ENCODE measurements around the gene TRIML2. TPM values are rescaled to one million over a fixed set of nuclear protein-coding genes. Genes with fewer than 3 reads are reported as not detected.
"Not testable (repeated sequence)": the region's sequence is repeated elsewhere in the genome, so short reads cannot be mapped to it uniquely, and the experiment has no call there.

Gene TRIML2
- polyA plus RNA-seq, 10 donors: 0.22 TPM; not detected in 9

GRCh38 chr4:188107931-188108843 lies 1.2 kb downstream of the TRIML2 start:
- DNase-seq: peak in 1 of 3 donors; percentile 18

GRCh38 chr4:188106454-188106853 lies 2.9 kb downstream of the TRIML2 start:
- DNase-seq: no peak

GRCh38 chr4:188092824-188093223 lies 16.6 kb downstream of the TRIML2 start:
- no peak for DNase-seq

- DNase-seq: no peak
Observed at GRCh38 chr4:188086858-188087257, 22.5 kb downstream of the TRIML2 start.

GRCh38 chr4:188082796-188083195 lies 26.6 kb downstream of the TRIML2 start:
- no peak for DNase-seq

- peak in 1 of 3 donors; percentile 5 for DNase-seq
Observed at GRCh38 chr4:188078116-188078515, 31.3 kb downstream of the TRIML2 start.

GRCh38 chr4:188076169-188076568 lies 33.2 kb downstream of the TRIML2 start:
- no peak for DNase-seq

GRCh38 chr4:188061083-188061482 lies 48.3 kb downstream of the TRIML2 start:
- DNase-seq: no peak

- no peak for DNase-seq
Observed at GRCh38 chr4:188053302-188053701, 56.1 kb downstream of the TRIML2 start.

- no peak for DNase-seq
Observed at GRCh38 chr4:188046657-188047056, 62.7 kb downstream of the TRIML2 start.

- not testable (repeated sequence) for DNase-seq
Observed at GRCh38 chr4:188045461-188045860, 63.9 kb downstream of the TRIML2 start.

GRCh38 chr4:188043154-188043553 lies 66.2 kb downstream of the TRIML2 start:
- DNase-seq: no peak

GRCh38 chr4:188042191-188042590 lies 67.2 kb downstream of the TRIML2 start:
- no peak for DNase-seq

- no peak for DNase-seq
Observed at GRCh38 chr4:188041721-188042120, 67.7 kb downstream of the TRIML2 start.

Other genes starting within 250 kb of the TRIML2 start
- under 1 TPM in 5 of 10 donors, not detected in 5; 0.08 to 0.54 (median 0.13) TPM for gene ZFP42, start 113.8 kb downstream of the TRIML2 start, polyA plus RNA-seq (ENCODE audit: insufficient read length in 10 of 10)
- gene TRIML1, start 29.8 kb upstream of the TRIML2 start, polyA plus RNA-seq (ENCODE audit: insufficient read length in 10 of 10): not detected

Measured in muscle of back (tissue), 11 donors.